ENCODE data around the gene NLRP9.

The NLRP9 gene

GRCh38 chr19:55673465-55673864 lies 64.7 kb downstream of the NLRP9 start:
- DNase-seq (ENCODE audit: low read depth) = no peak

GRCh38 chr19:55672418-55672817 lies 65.8 kb downstream of the NLRP9 start:
- no peak for DNase-seq (ENCODE audit: low read depth)

- DNase-seq (ENCODE audit: low read depth) = no peak
Measured at GRCh38 chr19:55671054-55671378, 67.2 kb downstream of the NLRP9 start.

- no peak for DNase-seq (ENCODE audit: low read depth)
Measured at GRCh38 chr19:55670280-55671053, 67.7 kb downstream of the NLRP9 start.

GRCh38 chr19:55669418-55670279 lies 68.6 kb downstream of the NLRP9 start:
- DNase-seq (ENCODE audit: low read depth) = no peak

GRCh38 chr19:55668603-55669348 lies 69.4 kb downstream of the NLRP9 start:
- DNase-seq (ENCODE audit: low read depth) = no peak

- DNase-seq (ENCODE audit: low read depth) = no peak
Measured at GRCh38 chr19:55667958-55668357, 70.2 kb downstream of the NLRP9 start.

GRCh38 chr19:55667511-55667910 lies 70.7 kb downstream of the NLRP9 start:
- no peak for DNase-seq (ENCODE audit: low read depth)

GRCh38 chr19:55667006-55667381 lies 71.2 kb downstream of the NLRP9 start:
- no peak for DNase-seq (ENCODE audit: low read depth)

- DNase-seq (ENCODE audit: low read depth) = no peak
Measured at GRCh38 chr19:55666343-55667005, 71.7 kb downstream of the NLRP9 start.

- no peak for DNase-seq (ENCODE audit: low read depth)
Measured at GRCh38 chr19:55663846-55664536, 74.2 kb downstream of the NLRP9 start.

- DNase-seq (ENCODE audit: low read depth) = no peak
Measured at GRCh38 chr19:55661826-55662225, 76.4 kb downstream of the NLRP9 start.

- no peak for DNase-seq (ENCODE audit: low read depth)
Measured at GRCh38 chr19:55660991-55661390, 77.2 kb downstream of the NLRP9 start.

- DNase-seq (ENCODE audit: low read depth) = no peak
Measured at GRCh38 chr19:55660404-55660803, 77.8 kb downstream of the NLRP9 start.

- DNase-seq (ENCODE audit: low read depth) = no peak
Measured at GRCh38 chr19:55659822-55660221, 78.4 kb downstream of the NLRP9 start.

- DNase-seq (ENCODE audit: low read depth) = no peak
Measured at GRCh38 chr19:55658846-55659459, 79.2 kb downstream of the NLRP9 start.
